ENCODE data around the gene MS4A5. TPM values are rescaled to one million over a fixed set of nuclear protein-coding genes. Genes with fewer than 3 reads are reported as not detected.
"Not testable (repeated sequence)": the region's sequence is repeated elsewhere in the genome, so short reads cannot be mapped to it uniquely, and the experiment has no call there.

The MS4A5 gene
- not detected for total RNA-seq

DNA sequence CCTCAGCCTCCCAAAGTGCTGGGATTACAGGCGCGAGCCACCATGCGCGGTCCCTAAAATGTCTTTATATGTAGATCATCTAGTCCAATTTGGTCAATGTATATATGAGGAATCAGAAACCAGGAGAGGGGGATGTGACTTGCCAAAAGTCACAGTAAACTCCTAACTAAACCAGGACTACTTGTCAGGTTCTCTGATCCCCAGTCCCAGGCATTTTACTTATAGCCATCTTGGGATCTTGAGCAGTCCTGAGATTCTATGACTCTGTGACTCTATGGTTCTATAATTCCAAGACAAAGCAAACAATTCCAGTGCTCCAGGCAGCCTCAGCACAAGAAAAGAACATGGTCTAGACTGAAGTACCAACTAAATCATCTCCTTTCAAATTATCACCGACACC is at the start of gene MS4A5:
Gene MS4A5 (plus strand): TSS at position 301 of the 400 bp plus-strand sequence. CDS start 103 bp downstream, outside the sequence.
- H3K4me3 ChIP-seq (ENCODE audit: low read length), result no peak within 1 kb of the TSS
- no peaks in the 10 kb centered on the region for H3K4me1 ChIP-seq (ENCODE audit: insufficient read depth, low read length)
- no peaks in the 10 kb centered on the region for H3K9me3 ChIP-seq (ENCODE audit: low read depth, low read length)
- no peaks in the 10 kb centered on the region for H3K27me3 ChIP-seq (ENCODE audit: insufficient read depth, low read length)

- Histone ChIP-seq H3K4me1 (ENCODE audit: insufficient read depth, low read length) (peaks cover 60% of the 10 kb centered on the region), H3K4me3 (ENCODE audit: low read length) (no peak overlapping the region)
Observed at GRCh38 chr11:60389279-60389910, 40.0 kb upstream of the MS4A5 start.

DNA sequence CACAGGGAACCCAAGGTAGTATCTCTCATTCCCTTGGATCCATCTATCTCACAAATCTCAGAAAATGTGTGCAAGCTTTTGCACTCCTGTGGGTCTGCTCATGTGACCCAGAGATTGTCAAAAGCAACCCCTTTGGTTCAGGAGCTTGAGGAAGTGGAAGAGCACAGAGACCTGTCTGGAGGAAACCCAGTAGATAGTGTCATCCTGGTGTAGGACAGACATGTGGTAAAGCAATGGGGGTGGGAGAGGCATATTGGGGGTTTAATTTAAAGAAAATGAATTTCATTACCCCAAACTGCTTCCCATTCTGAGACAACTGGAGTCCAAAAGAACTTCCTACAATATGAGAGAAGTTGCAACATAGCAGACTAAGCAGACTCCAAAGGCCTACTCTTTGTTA is 39.0 kb upstream of the MS4A5 start:
- peaks cover 68% of the 10 kb centered on the region for H3K4me1 ChIP-seq (ENCODE audit: insufficient read depth, low read length)
- no peak overlapping the region for H3K4me3 ChIP-seq (ENCODE audit: low read length)
- H3K9me3 ChIP-seq (ENCODE audit: low read depth, low read length), result no peaks in the 10 kb centered on the region

More at GRCh38 chr11:60389279-60389910, 40.0 kb upstream of the MS4A5 start:
- no peaks in the 10 kb centered on the region for H3K9me3 ChIP-seq (ENCODE audit: low read depth, low read length)
- H3K27me3 ChIP-seq (ENCODE audit: insufficient read depth, low read length), result no peaks in the 10 kb centered on the region

GRCh38 chr11:60392361-60392760 is 37.0 kb upstream of the MS4A5 start:
- H3K27me3 ChIP-seq (ENCODE audit: insufficient read depth, low read length), result no peaks in the 10 kb centered on the region
- H3K4me1 ChIP-seq (ENCODE audit: insufficient read depth, low read length), result peaks cover 84% of the 10 kb centered on the region
- no peaks in the 10 kb centered on the region for H3K9me3 ChIP-seq (ENCODE audit: low read depth, low read length)
- no peak overlapping the region for H3K4me3 ChIP-seq (ENCODE audit: low read length)

More for the DNA sequence above, 39.0 kb upstream of the MS4A5 start:
- no peaks in the 10 kb centered on the region for H3K27me3 ChIP-seq (ENCODE audit: insufficient read depth, low read length)

- Histone ChIP-seq H3K4me3 (ENCODE audit: low read length) (no peak overlapping the region), H3K4me1 (ENCODE audit: insufficient read depth, low read length) (peaks cover 84% of the 10 kb centered on the region), H3K27me3 (ENCODE audit: insufficient read depth, low read length) (no peaks in the 10 kb centered on the region), H3K9me3 (ENCODE audit: low read depth, low read length) (no peaks in the 10 kb centered on the region)
Observed at GRCh38 chr11:60393016-60393415, 36.4 kb upstream of the MS4A5 start.

DNA sequence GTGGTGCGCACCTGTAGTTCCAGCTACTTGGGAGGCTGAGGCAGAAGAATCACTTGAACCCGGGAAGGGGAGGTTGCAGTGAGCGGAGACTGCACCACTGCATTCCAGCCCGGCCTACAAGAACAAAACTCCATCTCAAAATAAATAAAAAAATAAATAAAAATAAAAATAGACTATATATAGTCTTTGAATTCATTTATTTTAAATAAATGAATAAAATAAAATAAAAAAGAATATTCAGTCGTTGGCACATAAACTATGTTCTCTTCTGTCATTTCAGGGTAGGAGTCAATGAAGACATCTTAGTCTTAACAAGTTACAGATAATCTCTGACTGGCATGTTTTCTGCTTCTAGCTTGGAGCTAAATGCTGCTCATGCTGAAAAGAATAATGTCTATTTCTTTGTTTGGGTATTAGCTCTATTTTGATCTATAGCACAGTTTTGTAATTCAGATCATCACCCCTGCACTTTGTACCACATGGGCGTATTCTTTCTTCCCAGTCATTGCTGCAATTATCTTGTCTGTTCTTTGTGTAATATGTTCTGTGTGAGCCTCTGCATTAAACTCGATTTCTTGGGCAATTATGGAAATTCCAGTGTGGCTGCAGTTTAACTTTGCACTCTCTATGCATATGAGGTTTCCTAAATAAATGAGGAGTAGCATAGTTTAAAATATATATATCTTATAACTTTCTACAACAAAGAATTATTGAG is 34.5 kb upstream of the MS4A5 start:
- Histone ChIP-seq H3K4me1 (ENCODE audit: insufficient read depth, low read length) (peaks cover 66% of the 10 kb centered on the region), H3K9me3 (ENCODE audit: low read depth, low read length) (no peaks in the 10 kb centered on the region), H3K4me3 (ENCODE audit: low read length) (no peak overlapping the region), H3K27me3 (ENCODE audit: insufficient read depth, low read length) (no peaks in the 10 kb centered on the region)

- Histone ChIP-seq H3K9me3 (ENCODE audit: low read depth, low read length) (no peaks in the 10 kb centered on the region), H3K27me3 (ENCODE audit: insufficient read depth, low read length) (no peaks in the 10 kb centered on the region), H3K4me1 (ENCODE audit: insufficient read depth, low read length) (peaks cover 51% of the 10 kb centered on the region), H3K4me3 (ENCODE audit: low read length) (no peak within 1 kb of the TSS)
Observed at GRCh38 chr11:60396382-60396781, 33.0 kb upstream of the MS4A5 start, which contains the start of gene MS4A14. Gene MS4A14 (plus strand): TSS chr11:60396459. CDS start chr11:60396579, 120 bp downstream.

GRCh38 chr11:60396799-60397198 is 32.6 kb upstream of the MS4A5 start:
- Histone ChIP-seq H3K27me3 (ENCODE audit: insufficient read depth, low read length) (no peaks in the 10 kb centered on the region), H3K4me3 (ENCODE audit: low read length) (no peak overlapping the region), H3K9me3 (ENCODE audit: low read depth, low read length) (no peaks in the 10 kb centered on the region), H3K4me1 (ENCODE audit: insufficient read depth, low read length) (peaks cover 48% of the 10 kb centered on the region)

GRCh38 chr11:60420015-60420414 is 9.4 kb upstream of the MS4A5 start:
- Histone ChIP-seq H3K4me1 (ENCODE audit: insufficient read depth, low read length) (no peaks in the 10 kb centered on the region), H3K27me3 (ENCODE audit: insufficient read depth, low read length) (no peaks in the 10 kb centered on the region), H3K9me3 (ENCODE audit: low read depth, low read length) (peaks cover 4% of the 10 kb centered on the region), H3K4me3 (ENCODE audit: low read length) (no peak overlapping the region)

- H3K9me3 ChIP-seq (ENCODE audit: low read depth, low read length), result peaks cover 4% of the 10 kb centered on the region
- no peaks in the 10 kb centered on the region for H3K4me1 ChIP-seq (ENCODE audit: insufficient read depth, low read length)
- no peak overlapping the region for H3K4me3 ChIP-seq (ENCODE audit: low read length)
Observed at GRCh38 chr11:60422609-60423008, 6.8 kb upstream of the MS4A5 start.

DNA sequence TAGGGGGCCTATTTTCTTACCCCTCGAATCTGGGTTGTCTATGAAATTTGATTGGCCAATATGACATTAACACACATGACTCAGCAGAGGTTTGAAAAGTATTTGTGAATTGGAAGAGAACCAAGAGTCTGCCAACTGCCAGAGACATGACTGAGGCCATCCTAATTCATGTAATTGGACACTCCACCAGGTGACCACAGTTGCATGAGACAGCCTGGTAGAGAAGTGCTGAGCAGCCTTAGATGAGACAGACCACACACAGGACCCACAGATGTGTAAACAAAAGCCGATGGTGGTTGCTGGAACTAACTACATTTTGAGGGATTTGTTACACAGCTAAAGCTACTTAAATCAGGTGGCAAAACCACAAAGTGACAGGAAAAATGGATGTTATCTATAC is 855 bp upstream of the MS4A5 start:
- H3K4me1 ChIP-seq (ENCODE audit: insufficient read depth, low read length), result no peaks in the 10 kb centered on the region
- H3K27me3 ChIP-seq (ENCODE audit: insufficient read depth, low read length), result no peaks in the 10 kb centered on the region
- no peaks in the 10 kb centered on the region for H3K9me3 ChIP-seq (ENCODE audit: low read depth, low read length)
- H3K4me3 ChIP-seq (ENCODE audit: low read length), result no peak overlapping the region

More at GRCh38 chr11:60422609-60423008, 6.8 kb upstream of the MS4A5 start:
- no peaks in the 10 kb centered on the region for H3K27me3 ChIP-seq (ENCODE audit: insufficient read depth, low read length)

DNA sequence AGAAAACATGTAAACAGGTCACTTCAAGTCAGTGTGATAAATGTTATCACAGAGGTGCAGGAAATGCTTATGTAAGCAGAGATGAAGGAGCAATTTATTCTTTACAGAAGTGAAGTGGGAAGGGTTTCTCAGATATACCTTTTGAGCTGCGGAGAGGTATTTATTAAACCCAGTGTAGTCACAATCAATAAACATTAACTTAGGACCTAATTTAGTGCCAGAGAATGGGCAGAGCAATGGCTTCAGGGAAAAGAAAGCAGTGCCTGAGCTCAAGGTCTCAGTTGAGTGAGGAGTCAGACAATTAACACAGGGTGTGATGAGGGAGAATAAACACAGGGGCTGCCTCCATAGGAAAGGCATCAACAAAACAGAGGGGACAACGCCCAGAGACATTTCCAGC is 1.9 kb downstream of the MS4A5 start:
- Histone ChIP-seq H3K9me3 (ENCODE audit: low read depth, low read length) (no peaks in the 10 kb centered on the region), H3K27me3 (ENCODE audit: insufficient read depth, low read length) (no peaks in the 10 kb centered on the region), H3K4me3 (ENCODE audit: low read length) (no peak overlapping the region), H3K4me1 (ENCODE audit: insufficient read depth, low read length) (no peaks in the 10 kb centered on the region)

- Histone ChIP-seq H3K4me1 (ENCODE audit: insufficient read depth, low read length) (no peaks in the 10 kb centered on the region), H3K4me3 (ENCODE audit: low read length) (no peak overlapping the region), H3K27me3 (ENCODE audit: insufficient read depth, low read length) (no peaks in the 10 kb centered on the region), H3K9me3 (ENCODE audit: low read depth, low read length) (no peaks in the 10 kb centered on the region)
Observed at GRCh38 chr11:60433401-60433800, 4.0 kb downstream of the MS4A5 start.

DNA sequence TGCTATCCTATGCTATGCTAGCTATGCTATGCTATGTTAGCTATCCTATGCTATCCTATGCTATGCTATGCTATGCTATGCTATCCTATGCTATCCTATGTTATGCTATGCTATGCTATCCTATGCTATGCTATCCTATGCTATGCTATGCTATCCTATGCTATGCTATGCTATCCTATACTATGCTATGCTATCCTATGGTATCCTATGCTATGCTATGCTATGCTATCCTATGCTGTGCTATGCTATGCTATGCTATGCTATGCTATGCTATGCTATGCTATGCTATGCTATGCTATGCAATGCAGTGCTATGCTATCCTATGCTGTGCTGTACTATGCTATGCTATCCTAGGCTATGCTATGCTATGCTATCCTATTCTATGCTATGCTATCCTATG is 17.7 kb downstream of the MS4A5 start:
- Histone ChIP-seq H3K4me3 (ENCODE audit: low read length) (no peak overlapping the region), H3K4me1 (ENCODE audit: insufficient read depth, low read length) (peaks cover 20% of the 10 kb centered on the region), H3K27me3 (ENCODE audit: insufficient read depth, low read length) (no peaks in the 10 kb centered on the region), H3K9me3 (ENCODE audit: low read depth, low read length) (no peaks in the 10 kb centered on the region)

DNA sequence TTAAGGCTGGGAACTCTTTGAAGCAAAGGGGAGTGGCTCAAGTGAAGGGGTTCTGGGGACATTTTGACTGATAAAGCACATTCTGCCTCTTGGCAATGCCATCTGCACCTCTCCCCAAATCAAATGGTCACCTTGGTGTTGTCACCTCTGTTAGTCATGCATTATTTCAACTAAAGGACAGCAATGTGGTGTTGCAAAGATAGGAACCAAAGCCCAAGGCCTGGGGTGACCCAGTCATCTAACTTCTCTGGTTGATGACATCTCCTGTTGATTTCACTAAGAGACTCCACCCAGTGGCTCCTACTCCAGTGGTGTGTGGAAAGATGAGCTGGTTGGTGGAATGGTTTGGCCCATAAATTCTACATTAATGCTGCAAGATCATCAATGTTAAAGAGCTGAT is 18.5 kb downstream of the MS4A5 start:
- Histone ChIP-seq H3K4me1 (ENCODE audit: insufficient read depth, low read length) (peaks cover 20% of the 10 kb centered on the region), H3K4me3 (ENCODE audit: low read length) (no peak overlapping the region), H3K27me3 (ENCODE audit: insufficient read depth, low read length) (no peaks in the 10 kb centered on the region), H3K9me3 (ENCODE audit: low read depth, low read length) (no peaks in the 10 kb centered on the region)

GRCh38 chr11:60451185-60451584 is 21.8 kb downstream of the MS4A5 start:
- H3K9me3 ChIP-seq (ENCODE audit: low read depth, low read length); H3K27me3 ChIP-seq (ENCODE audit: insufficient read depth, low read length); H3K4me3 ChIP-seq (ENCODE audit: low read length): not testable (repeated sequence)
- H3K4me1 ChIP-seq (ENCODE audit: insufficient read depth, low read length), result peaks cover 22% of the 10 kb centered on the region
